CD4-positive, alpha-beta T cell treated with Interferon gamma for 1 hour (primary cell): Measurements from ENCODE around the gene KLF1.
"Not testable (repeated sequence)": the region's sequence is repeated elsewhere in the genome, so short reads cannot be mapped to it uniquely, and the experiment has no call there.

ENCODE experiments used
- DNase-seq: peaks from one replicate; pipeline ENCODE4 v3.0.0-alpha.2; 2020

KLF1 gene

GRCh38 chr19:12890787-12891552 is 4.0 kb upstream of the KLF1 start, which contains the start of gene GCDH:
GCDH (plus strand) TSS chr19:12891160; CDS start chr19:12891305, 145 bp downstream.
- peak; percentile 98 for DNase-seq

GRCh38 chr19:12890299-12890786 is 3.3 kb upstream of the KLF1 start:
- DNase-seq, result not testable (repeated sequence)

- no peak for DNase-seq
These were observed 1.1 kb upstream of the KLF1 start for GRCh38 chr19:12888006-12888603.

- no peak for DNase-seq
These were observed 391 bp downstream of the KLF1 start for GRCh38 chr19:12886651-12886968.

GRCh38 chr19:12885749-12886650 is 1.0 kb downstream of the KLF1 start:
- no peak for DNase-seq

- peak; percentile 90 for DNase-seq
These were observed 1.9 kb downstream of the KLF1 start for GRCh38 chr19:12884926-12885748.

- no peak for DNase-seq
These were observed 2.4 kb downstream of the KLF1 start for GRCh38 chr19:12884627-12884925.

DNA sequence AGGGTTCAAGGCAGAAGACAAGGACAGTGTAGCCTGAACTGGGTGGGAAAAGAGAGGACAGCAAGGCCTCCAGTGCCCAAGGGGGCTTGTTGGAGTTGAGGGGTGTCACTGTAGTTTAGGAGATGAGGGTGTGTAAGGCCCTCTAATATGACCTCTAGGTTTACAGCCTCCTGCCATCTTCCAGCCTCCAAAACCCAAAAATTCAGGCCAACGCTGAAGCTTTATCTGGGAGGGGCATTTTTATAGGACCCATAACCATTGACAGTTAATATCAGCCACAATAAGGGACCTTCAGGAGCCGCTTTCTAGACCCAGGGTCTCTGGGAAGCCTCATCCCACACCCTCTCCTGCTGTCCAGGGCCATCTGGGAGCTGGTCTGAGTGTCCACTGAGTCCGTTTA is 2.8 kb downstream of the KLF1 start:
- DNase-seq, result no peak

DNA sequence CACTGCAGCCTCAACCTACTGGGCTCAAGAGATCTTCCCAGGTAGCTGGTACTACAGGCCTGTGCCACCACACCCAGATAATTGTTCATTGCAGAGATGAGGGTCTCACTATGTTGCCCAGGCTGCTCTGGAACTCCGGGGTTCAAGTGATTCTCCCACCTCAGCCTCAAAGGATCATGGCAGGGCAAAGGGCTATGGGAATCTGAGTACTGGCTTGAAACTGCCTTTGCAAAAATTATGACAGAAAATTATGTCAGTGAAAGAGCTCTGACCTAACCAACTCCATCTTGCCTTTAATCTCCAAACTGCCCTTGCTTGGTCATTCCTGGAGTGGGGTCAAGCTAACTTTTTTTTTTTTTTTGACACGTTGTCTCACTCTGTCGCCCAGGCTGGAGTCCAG is 4.4 kb downstream of the KLF1 start:
- no peak for DNase-seq

DNA sequence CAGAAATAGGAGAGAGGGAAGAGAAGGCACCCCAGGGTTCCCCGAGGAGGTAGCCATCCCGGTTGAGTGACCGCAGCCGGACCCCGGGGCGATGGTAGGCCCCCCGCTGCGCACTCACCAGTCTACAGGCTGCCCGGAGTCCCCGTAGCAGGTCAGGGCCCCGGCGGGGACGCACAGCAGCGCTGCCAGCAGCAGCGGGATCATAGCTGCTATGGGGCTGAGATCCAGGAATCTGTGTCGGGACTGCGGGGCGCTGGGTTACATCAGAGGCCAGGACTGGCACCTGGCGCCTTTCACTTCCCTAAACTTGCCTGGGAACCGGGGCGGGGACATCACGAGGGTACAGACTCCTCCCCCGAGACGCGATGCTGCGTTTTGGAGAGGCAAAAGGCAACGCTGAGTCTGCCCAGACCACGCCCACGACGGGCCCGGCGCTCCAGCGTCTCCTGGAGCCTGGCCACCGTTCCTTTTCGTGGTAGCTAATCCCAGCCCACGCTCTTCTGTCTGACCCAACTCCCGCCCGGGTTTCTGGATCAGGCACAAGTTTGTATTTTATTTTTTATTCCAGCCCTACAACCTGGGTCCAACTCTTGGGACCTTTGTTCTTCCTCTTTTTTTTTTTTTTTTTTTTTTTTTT is 5.7 kb downstream of the KLF1 start, which contains the start of gene DNASE2:
DNASE2 (minus strand) TSS at position 278 of the 637 bp plus-strand sequence; CDS start at position 204, 74 bp downstream.
- peak; percentile 93 for DNase-seq

GRCh38 chr19:12880551-12881171 is 6.3 kb downstream of the KLF1 start:
- no peak for DNase-seq

DNA sequence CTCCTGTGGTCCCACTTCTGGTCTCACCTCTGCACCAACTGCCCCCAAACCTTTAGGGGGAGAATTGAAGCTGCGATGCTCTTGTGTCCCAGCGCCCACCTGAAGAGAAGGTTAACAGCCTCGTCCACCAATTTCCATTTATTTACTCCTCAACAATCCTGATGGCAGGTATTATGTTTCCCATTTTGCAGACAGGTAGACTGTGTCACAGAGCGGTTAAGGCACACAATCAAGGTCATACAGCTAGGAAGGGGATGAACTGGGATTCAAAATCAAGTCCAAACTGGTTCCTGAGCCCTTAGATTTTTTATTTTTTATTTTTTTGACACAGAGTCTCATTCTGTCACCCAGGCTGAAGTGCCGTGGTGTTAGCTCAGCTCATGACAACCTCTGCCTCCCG is 11.9 kb downstream of the KLF1 start:
- no peak for DNase-seq

DNA sequence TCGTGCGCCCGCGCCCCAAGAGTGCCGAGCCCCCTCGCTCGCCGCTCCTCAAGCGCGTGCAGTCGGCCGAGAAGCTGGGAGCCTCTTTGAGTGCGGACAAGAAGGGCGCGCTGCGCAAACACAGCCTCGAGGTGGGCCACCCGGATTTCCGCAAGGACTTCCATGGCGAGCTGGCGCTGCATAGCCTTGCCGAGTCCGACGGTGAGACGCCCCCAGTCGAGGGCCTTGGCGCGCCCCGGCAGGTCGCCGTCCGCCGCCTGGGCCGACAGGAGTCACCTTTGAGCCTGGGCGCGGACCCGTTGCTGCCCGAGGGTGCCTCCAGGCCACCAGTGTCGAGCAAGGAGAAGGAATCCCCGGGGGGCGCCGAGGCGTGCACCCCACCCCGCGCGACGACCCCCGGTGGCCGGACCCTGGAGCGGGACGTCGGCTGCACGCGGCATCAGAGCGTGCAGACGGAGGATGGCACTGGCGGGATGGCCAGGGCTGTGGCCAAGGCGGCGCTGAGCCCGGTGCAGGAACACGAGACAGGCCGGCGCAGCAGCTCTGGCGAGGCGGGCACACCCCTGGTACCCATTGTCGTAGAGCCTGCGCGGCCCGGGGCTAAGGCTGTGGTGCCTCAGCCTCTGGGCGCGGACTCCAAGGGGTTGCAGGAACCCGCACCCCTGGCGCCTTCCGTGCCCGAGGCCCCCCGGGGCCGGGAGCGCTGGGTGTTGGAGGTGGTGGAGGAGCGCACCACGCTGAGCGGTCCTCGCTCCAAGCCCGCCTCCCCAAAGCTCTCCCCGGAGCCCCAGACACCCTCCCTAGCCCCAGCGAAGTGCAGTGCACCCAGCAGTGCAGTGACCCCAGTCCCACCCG is 12.9 kb downstream of the KLF1 start:
- no peak for DNase-seq

DNA sequence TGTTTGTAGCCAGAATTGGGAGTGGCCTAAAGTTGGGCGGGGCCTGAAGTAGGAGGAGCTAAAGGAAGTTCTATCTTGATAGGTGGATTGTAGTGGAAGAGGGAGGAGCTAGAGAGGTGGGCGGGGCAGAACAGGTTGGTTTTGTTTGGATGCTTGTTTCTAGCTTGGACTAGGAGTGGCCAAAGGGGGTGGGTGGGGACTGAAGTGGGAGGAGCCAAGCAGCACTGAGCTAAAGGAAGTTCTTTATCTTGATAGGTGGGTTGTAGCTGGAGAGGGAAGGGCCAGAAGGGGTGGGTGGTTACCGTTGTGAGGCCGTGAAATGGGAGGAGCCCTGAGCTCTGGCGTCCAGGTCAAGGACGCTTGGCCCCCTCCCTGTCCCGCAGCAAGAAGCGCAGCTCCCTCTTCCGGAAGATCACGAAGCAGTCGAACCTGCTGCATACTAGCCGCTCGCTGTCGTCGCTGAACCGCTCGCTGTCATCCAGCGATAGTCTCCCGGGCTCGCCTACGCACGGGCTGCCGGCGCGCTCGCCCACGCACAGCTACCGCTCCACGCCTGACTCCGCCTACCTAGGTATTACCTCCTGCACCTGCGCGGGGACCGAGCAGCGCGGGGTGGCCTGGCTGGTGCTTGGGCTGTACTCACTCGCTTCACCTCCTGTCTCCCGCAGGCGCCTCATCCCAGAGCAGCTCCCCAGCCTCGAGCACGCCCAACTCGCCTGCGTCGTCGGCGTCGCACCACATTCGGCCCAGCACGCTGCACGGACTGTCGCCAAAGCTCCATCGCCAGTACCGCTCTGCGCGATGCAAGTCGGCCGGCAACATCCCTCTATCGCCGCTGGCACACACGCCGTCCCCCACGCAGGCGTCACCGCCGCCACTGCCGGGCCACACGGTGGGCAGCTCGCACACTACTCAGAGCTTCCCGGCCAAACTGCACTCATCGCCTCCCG is 13.8 kb downstream of the KLF1 start:
- DNase-seq, result peak; percentile 81

- DNase-seq, result no peak
These were observed 14.7 kb downstream of the KLF1 start for GRCh38 chr19:12872255-12872654.

GRCh38 chr19:12871681-12872080 is 15.3 kb downstream of the KLF1 start:
- DNase-seq, result no peak

DNA sequence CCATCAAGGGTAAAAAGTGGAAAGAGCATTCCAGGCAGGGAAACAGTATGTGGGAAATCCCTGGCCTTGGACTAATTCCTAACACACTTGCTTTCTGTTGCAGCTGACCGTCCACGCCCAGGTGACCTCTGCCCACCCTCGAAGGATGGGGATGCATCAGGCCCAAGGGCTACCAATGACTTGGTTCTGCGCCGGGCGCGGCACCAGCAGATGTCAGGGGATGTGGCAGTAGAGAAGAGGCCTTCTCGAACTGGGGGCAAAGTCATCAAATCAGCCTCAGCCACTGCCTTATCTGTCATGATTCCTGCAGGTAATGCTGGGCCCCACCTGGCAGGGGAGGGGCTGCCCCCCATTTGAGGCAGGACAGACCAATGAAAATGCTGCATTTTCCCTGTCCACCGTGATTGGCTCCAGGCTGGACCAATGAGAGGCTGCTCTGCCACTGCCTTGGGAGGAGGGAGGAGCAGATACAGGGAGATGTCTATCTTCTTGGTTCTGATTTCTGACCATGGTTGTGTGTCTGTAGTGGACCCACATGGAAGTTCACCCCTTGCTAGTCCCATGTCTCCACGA is 18.4 kb downstream of the KLF1 start:
- no peak for DNase-seq

DNA sequence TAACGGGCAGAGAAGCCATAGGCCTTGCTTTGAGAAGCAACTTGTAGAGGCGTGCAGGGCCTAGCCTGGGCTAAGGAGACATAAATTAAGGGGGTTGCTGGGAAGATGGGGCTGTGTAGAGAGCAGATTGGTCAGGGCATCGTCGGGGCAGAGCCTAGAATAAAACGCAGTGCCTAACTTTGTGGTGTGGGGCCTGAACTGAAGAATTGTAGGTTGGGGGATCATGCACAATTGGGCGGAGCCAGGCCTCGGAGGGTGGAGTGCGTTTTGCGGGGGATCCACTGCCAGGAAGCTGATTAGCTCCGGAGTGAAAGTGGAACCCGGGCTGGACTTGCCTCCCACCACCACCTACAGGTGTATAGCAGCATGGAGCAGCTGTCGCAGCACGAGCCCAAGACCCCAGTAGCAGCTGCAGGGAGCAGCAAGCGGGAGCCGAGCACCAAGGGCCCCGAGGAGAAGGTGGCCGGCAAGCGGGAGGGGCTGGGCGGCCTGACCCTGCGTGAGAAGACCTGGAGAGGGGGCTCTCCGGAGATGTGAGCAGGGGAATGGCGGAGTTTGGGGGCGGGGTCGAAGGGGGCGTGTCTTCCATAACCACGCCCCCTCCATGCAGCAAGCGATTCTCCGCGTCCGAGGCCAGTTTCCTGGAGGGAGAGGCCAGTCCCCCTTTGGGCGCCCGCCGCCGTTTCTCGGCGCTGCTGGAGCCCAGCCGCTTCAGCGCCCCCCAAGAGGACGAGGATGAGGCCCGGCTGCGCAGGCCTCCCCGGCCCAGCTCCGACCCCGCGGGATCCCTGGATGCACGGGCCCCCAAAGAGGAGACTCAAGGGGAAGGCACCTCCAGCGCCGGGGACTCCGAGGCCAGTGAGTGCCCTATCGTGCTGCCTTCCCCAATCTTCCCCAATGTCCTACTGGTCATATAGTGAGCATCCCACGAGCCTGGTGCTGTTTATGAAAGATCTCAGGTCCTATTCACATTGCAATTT is 19.6 kb downstream of the KLF1 start:
- peak; percentile 68 for DNase-seq
